ENCODE data around the gene ASTN2. TPM values are rescaled to one million over a fixed set of nuclear protein-coding genes. Genes with fewer than 3 reads are reported as not detected.

ASTN2 gene
- polyA plus RNA-seq, 1 donor from 2014 or later = 6.8 TPM

DNA sequence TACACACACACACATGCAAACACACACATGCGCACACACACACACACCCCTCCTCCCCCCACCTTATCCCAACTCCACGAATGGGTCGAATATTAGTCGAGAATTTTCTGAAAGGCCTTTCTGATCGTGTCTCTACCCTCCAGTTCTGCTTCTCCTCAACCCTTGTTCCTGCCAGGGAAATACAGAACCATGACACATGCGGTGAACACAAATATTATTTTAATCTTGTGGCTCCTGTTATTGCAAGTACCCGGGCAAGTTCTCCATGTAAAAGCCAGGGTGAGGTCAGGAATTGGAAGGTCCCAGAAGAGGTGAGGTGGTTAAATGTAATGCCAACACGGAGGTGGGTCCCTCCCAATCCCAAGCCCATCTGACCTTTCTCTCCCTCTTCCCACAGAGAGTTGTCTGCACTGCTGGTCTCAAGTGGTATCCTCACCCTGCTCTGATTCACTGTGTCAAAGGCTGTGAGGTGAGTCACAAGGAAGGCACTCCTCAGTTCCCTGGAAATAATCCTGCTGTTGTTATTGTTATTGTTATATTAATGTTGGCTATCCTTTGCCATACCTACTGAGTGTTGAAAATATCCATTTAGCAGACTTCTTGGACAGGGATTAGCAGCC is 1037.6 kb downstream of the ASTN2 start:
- no peak overlapping the region for H2AFZ ChIP-seq (ENCODE audit: low read depth, low read length)
- no peaks in the 10 kb centered on the region for H3K9me3 ChIP-seq (ENCODE audit: low read length)
- no peaks in the 10 kb centered on the region for H3K36me3 ChIP-seq (ENCODE audit: insufficient read depth, low read length)
- no peaks in the 10 kb centered on the region for H3K9me2 ChIP-seq (ENCODE audit: insufficient read depth, low read length)
- H3F3A ChIP-seq (ENCODE audit: insufficient read depth, low read length, poor library complexity, severe bottlenecking) = no peaks in the 10 kb centered on the region
- H3K4me3 ChIP-seq (ENCODE audit: low read length) = no peak overlapping the region
- TF ChIP-seq EZH2 (IDR thresholded peaks at IDR 0.05; ENCODE audit: borderline replicate concordance, insufficient read depth, low read length, poor library complexity, severe bottlenecking) (no peak), MXI1 (conservative IDR thresholded peaks at IDR 0.05; ENCODE audit: poor library complexity, severe bottlenecking) (no peak), SMC3 (conservative IDR thresholded peaks at IDR 0.05; ENCODE audit: poor library complexity) (no peak), RAD21 (conservative IDR thresholded peaks at IDR 0.05) (no peak), POLR2AphosphoS5 (IDR thresholded peaks at IDR 0.05) (no peak), REST (IDR thresholded peaks at IDR 0.05; ENCODE audit: borderline replicate concordance) (no peak), TAF1 (IDR thresholded peaks at IDR 0.05; ENCODE audit: low read depth) (no peak), EP300 (conservative IDR thresholded peaks at IDR 0.05; ENCODE audit: poor library complexity, severe bottlenecking) (no peak)
- TF ChIP-seq, protein P1, sequence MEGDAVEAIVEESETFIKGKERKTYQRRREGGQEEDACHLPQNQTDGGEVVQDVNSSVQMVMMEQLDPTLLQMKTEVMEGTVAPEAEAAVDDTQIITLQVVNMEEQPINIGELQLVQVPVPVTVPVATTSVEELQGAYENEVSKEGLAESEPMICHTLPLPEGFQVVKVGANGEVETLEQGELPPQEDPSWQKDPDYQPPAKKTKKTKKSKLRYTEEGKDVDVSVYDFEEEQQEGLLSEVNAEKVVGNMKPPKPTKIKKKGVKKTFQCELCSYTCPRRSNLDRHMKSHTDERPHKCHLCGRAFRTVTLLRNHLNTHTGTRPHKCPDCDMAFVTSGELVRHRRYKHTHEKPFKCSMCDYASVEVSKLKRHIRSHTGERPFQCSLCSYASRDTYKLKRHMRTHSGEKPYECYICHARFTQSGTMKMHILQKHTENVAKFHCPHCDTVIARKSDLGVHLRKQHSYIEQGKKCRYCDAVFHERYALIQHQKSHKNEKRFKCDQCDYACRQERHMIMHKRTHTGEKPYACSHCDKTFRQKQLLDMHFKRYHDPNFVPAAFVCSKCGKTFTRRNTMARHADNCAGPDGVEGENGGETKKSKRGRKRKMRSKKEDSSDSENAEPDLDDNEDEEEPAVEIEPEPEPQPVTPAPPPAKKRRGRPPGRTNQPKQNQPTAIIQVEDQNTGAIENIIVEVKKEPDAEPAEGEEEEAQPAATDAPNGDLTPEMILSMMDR (IDR thresholded peaks at IDR 0.05; ENCODE audit: poor library complexity, severe bottlenecking) = no peak
- no peaks in the 10 kb centered on the region for H3K79me2 ChIP-seq (replicated peaks; ENCODE audit: insufficient read depth, low read length)
- no peaks in the 10 kb centered on the region for H4K20me1 ChIP-seq (ENCODE audit: insufficient read depth)
- no peak overlapping the region for H3K9ac ChIP-seq (ENCODE audit: low read length)
- H3K27me3 ChIP-seq (ENCODE audit: insufficient read depth, low read depth, low read length) = no peaks in the 10 kb centered on the region
- H3K4me2 ChIP-seq (ENCODE audit: low read length) = no peak overlapping the region
- H3K27ac ChIP-seq (ENCODE audit: low read length) = no peak overlapping the region

Small RNA genes within 50 kb of the gene (small RNA-seq; reads per million reads assigned to genes)
- gene SNORA70C = 0 to 0.45 (median 0) reads per million in 3 experiments
